Lower leg skin (tissue), 4 donors: ENCODE measurements around the gene FOXL1. TPM values are rescaled to one million over a fixed set of nuclear protein-coding genes. Genes with fewer than 3 reads are reported as not detected.
"Not testable (repeated sequence)": the region's sequence is repeated elsewhere in the genome, so short reads cannot be mapped to it uniquely, and the experiment has no call there.

ENCODE experiments used
- DNase-seq, 2 donors: peaks; one replicate each; pipeline ENCODE4 v3.0.0-alpha.2; 2019; ENCODE audit warnings: low spot score in 2 of 2
- H3K4me3 ChIP-seq: fragments of 200-600 bp; sonication (generic); 2 replicates; pipeline ENCODE4 v1.5.1; 2017; ENCODE audit warnings: mild to moderate bottlenecking, low read depth; ENCODE audit not compliant: poor library complexity, severe bottlenecking
- POLR2A ChIP-seq, 2 donors: fragments of 450-650 bp; IDR thresholded peaks; one replicate each; pipeline ENCODE4 v1.6.1; 2016 to 2017; ENCODE audit warnings: antibody characterized with exemption in 2 of 2, mild to moderate bottlenecking in 1 of 2, moderate library complexity in 1 of 2
- WGBS, 2 donors: methylation state at CpG; one replicate each; pipeline ENCODE4 v1.1.5; 2018; 5-methylcytosine and 5-hydroxymethylcytosine counted together
- intact Hi-C: fragments of 100-400 bp; cut with DNase I; formaldehyde crosslinking; loops from one replicate; pipeline ENCODE4 v1.15.0; 2023; ENCODE audit warnings: low total_unique reads
- total RNA-seq, 4 donors: library from RNA; depleted of rRNA; stranded (reverse); fragments of >200 nt; gene quantifications; one replicate each; pipeline ENCODE4 v1.1.0, GENCODE V29; 2016
- TF ChIP-seq, protein P1 (sequence below), 3 donors: fragments of 450-650 bp; IDR thresholded peaks; one replicate each; pipeline ENCODE4 v1.5.1; 2016; ENCODE audit warnings: antibody characterized with exemption in 3 of 3, mild to moderate bottlenecking in 3 of 3, moderate library complexity in 2 of 3

Gene FOXL1
- total RNA-seq, 4 donors from 2014 or later, result 0.23 to 0.49 TPM; not detected in 2

DNA sequence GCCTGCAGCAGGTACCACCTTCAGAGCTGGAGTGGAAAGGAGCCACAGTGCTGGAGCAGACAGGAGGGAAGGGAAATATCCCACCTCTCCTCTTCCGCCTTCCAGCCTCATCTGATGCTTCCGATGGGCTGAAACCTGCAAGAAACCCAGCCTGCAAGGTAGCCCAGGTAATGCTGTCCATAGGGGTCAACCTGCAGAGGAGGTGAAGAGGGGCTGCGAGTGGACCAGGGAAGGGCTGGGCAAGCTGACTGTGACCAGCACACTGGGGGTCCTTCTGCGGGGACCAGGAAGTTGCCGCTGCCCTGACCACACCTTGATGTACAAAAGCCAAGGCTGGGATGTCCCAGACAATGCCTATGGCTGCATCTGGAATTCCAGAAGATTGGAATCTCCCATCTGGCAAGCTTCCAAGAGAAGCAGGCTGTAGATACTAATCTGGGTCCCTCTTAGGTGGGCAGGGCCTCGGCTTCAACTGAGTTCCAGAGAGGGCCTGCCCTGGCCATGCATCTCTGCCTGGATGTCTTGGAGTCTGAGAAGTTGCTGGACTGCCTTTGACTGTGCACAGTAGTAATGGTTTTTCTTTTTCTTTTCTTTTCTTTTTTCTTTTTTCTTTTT, 5.8 kb downstream of the FOXL1 start:
- DNase-seq, result peak in 1 of 2 donors; percentile 64
- WGBS, 2 donors, result 70 to 84% methylated on average over 5 to 6 of the region's 6 CpGs
- no peak overlapping the region for H3K4me3 ChIP-seq
- intact Hi-C loops, result no loop called here
- TF ChIP-seq, protein P1, sequence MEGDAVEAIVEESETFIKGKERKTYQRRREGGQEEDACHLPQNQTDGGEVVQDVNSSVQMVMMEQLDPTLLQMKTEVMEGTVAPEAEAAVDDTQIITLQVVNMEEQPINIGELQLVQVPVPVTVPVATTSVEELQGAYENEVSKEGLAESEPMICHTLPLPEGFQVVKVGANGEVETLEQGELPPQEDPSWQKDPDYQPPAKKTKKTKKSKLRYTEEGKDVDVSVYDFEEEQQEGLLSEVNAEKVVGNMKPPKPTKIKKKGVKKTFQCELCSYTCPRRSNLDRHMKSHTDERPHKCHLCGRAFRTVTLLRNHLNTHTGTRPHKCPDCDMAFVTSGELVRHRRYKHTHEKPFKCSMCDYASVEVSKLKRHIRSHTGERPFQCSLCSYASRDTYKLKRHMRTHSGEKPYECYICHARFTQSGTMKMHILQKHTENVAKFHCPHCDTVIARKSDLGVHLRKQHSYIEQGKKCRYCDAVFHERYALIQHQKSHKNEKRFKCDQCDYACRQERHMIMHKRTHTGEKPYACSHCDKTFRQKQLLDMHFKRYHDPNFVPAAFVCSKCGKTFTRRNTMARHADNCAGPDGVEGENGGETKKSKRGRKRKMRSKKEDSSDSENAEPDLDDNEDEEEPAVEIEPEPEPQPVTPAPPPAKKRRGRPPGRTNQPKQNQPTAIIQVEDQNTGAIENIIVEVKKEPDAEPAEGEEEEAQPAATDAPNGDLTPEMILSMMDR (IDR thresholded peaks at IDR 0.05), result no peak
- TF ChIP-seq POLR2A (IDR thresholded peaks at IDR 0.05), result no peak

DNA sequence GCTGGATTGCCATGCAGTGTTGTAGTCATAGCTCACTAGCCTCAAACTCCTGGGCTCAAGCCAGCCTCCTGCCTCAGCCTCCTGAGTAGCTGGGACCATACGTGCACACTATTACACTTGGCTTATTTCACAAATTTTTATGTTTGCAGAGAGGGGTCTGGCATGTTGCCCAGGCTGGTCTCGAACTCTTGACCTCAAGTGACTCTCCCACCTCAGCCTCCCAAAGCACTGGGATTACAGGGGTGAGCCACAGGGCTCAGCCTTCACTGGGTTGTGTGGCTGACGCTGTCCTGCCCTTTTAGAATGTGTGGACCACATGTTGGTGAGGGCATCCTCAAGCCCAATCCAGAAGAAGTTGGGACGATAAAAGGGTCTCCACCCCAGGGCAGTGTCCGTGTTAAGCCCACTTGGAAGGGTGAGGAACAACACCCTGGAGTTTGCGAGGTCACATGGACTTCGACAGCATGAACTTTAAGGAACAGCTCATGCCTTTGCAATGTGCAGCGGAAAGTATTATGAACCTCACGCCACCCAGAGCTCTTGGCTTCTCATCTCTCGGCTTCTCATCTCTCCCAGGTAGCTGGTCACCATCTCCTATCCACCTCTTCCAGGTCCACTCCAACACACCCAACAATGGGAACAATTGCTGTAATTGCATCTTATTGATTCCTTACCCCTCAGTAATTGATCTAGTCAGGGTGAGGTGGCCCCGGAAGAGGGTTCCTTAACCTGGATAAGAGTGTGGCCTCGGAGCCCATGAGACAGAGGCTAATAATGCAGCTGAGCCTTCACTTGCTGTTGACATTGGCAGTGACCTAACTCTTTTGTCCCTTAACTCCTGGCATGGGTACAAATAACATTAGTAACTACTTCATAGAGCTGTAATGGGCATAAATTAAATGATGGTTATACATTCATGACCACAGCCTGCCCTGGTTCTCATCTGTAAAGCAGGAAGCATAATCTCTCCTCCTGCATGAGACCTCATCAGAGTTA, 6.7 kb downstream of the FOXL1 start:
- peak in 1 of 2 donors; percentile 79 for DNase-seq
- H3K4me3 ChIP-seq, result no peak overlapping the region
- no peak for TF ChIP-seq POLR2A (IDR thresholded peaks at IDR 0.05)
- TF ChIP-seq, protein P1 (IDR thresholded peaks at IDR 0.05), result no peak
- WGBS, 2 donors, result 71 to 84% methylated on average over 12 of the region's 12 CpGs
- intact Hi-C loops, result no loop called here

DNA sequence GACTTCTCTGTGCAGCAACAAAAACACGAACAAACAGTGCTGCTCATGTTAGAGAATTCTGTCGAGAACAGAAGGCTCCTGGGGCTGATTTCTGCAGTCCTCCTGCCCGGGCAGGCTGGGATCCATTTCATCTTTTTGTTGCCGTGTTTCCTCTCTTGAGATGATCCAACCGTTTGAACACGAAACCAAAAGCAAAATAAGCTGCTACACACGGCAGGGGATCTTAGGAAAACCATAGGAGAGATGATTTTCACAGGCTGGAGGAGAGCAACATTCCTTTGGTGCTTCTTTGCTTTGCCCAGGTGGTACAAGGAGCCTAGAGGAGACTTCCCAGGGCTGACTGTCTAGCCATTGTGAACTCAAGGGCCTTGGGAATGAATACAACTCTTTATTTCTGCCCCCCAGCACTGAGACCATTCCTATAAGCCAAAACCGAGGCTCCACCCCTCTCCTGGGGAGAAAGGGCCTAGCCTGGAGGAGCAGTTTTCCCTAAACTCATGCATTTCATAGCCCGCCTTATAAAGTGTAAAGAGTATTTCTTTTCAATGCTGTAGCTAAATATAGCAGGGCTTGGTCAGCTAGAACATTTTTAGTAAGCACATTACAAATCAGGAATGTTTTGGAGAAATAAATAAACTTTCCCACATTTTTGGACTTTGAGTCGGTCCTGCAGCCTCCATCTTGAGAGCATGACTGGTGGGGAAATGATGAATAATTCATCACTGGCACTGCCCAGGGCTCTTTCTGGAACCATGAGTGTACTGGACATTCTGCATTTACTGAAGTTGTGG, 7.7 kb downstream of the FOXL1 start:
- H3K4me3 ChIP-seq, result no peak overlapping the region
- DNase-seq, result peak in 1 of 2 donors; percentile 29
- TF ChIP-seq POLR2A (IDR thresholded peaks at IDR 0.05), result no peak
- TF ChIP-seq, protein P1 (IDR thresholded peaks at IDR 0.05), result no peak
- intact Hi-C loops, result no loop called here
- WGBS, 2 donors, result 55 to 71% methylated on average over 10 of the region's 10 CpGs

DNA sequence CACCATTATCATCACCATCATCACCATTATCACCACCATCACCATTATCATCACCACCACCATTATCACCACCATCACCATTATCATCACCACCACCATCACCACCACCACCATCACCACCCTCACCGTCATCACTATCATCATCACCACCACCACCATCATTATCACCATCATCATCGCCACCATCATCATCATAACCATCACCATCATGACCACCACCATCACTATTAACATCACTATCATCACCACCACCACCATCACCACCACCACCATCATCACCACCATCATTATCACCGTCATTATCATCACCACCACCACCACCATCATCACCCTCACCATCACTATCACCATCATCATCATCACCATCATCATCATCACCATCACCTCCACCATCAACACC, 9.1 kb downstream of the FOXL1 start:
- 91 to 94% methylated on average over 3 of the region's 3 CpGs for WGBS, 2 donors
- intact Hi-C loops, result no loop called here
- peak in 1 of 2 donors; percentile 14 for DNase-seq
- TF ChIP-seq, protein P1 (IDR thresholded peaks at IDR 0.05), result no peak
- TF ChIP-seq POLR2A (IDR thresholded peaks at IDR 0.05), result no peak
- no peak overlapping the region for H3K4me3 ChIP-seq

DNA sequence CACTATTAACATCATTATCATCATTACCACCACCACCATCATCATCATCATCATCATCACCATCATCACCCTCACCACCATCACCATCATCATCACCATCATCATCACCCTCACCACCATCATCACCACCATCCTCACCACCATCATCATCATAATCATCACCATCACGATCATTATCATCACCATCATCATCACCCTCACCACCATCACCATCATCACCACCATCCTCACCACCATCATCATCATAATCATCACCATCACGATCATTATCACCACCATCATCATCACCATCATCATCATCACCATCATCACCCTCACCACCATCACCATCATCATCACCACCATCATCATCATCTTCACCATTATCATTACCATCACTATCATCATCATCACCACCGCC, 9.6 kb downstream of the FOXL1 start:
- H3K4me3 ChIP-seq, DNase-seq, intact Hi-C loops: not testable (repeated sequence)
- 94 to 96% methylated on average over 3 of the region's 3 CpGs for WGBS, 2 donors
